Hair follicular keratinocyte (primary cell): ENCODE data around the gene CDC16. TPM values are rescaled to one million over a fixed set of nuclear protein-coding genes. Genes with fewer than 3 reads are reported as not detected.

Source experiments
- total RNA-seq: library from RNA; depleted of rRNA; stranded (reverse); fragments of >200 nt; gene quantifications from 2 replicates; pipeline ENCODE4 v1.2.3, GENCODE V29; 2015

Gene CDC16
- total RNA-seq = 18.5 and 29.0 TPM in 2 replicates

DNA sequence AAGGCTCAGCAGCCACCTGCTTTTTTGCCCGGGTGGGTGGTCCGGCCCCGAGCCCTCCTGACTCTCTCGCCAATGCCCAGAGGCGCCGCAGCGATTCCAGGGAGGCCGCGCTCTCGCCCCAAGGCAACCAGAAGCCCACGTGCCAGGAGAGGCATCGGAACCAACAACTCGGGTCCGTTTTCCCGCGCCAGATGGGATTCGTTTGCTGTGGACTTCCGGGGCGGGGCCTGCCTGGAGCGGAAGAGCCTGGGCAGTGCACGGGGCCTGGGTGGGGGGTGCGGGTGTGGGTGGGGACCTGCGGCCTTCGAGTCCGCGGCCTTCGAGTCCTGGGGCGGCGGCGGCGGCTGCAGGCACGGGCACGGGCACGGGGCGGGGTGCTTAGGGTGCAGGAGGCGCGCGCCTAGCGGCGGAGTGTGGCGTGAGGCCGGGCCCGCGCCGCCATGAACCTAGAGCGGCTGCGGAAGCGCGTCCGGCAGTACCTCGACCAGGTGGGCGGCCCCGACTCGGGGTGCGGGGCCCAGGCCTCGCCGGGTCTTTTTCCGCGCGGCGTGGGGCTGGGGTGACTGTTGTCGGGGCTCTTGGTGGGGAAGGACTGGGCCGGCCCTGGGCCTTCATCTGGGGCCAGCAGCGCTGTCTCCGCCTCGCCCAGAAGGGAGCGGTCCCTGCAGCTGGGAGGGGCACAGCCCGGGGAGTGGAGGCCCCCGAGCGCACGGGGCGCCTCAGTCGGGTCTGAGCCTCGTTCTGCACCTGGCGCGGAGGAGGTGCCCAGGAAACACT lies at the start of gene CDC16:
CDC16 (plus strand) TSS at position 253 of the 777 bp plus-strand sequence; CDS start at position 441, 188 bp downstream.

GRCh38 chr13:114281351-114282040 lies 46.8 kb downstream of the CDC16 start, which contains the start of gene UPF3A:
TSS of gene UPF3A (plus strand) at chr13:114281601. CDS start at chr13:114281640, 39 bp downstream.

GRCh38 chr13:114314074-114314912 lies 79.6 kb downstream of the CDC16 start, which contains the start of gene CHAMP1:
TSS of gene CHAMP1 (plus strand) at chr13:114314503. CDS start at chr13:114323843, 9,340 bp downstream.

Other genes with a start within 250 kb of the CDC16 start
- gene RASA3, start 102.3 kb upstream of the CDC16 start, total RNA-seq = 4.1 and 6.6 TPM in 2 replicates
- not detected in 2 replicates for gene CFAP97D2, start 55.6 kb upstream of the CDC16 start, total RNA-seq
- gene UPF3A, start 46.7 kb downstream of the CDC16 start, total RNA-seq = 21.1 and 21.5 TPM in 2 replicates
- gene CHAMP1, start 79.6 kb downstream of the CDC16 start, total RNA-seq = 16.3 and 30.1 TPM in 2 replicates